GM21576 (cell line): ENCODE measurements around the gene PRR33.

Experiments
- ATAC-seq: cut with Tn5 transposase; IDR thresholded peaks from one replicate; pipeline ENCODE4 v1.9.1; 2021; ENCODE audit warnings: mild to moderate bottlenecking, moderate library complexity; ENCODE audit not compliant: unreplicated experiment

PRR33 gene

GRCh38 chr11:1917523-1918435 is 26.1 kb upstream of the PRR33 start:
- ATAC-seq = no peak

DNA sequence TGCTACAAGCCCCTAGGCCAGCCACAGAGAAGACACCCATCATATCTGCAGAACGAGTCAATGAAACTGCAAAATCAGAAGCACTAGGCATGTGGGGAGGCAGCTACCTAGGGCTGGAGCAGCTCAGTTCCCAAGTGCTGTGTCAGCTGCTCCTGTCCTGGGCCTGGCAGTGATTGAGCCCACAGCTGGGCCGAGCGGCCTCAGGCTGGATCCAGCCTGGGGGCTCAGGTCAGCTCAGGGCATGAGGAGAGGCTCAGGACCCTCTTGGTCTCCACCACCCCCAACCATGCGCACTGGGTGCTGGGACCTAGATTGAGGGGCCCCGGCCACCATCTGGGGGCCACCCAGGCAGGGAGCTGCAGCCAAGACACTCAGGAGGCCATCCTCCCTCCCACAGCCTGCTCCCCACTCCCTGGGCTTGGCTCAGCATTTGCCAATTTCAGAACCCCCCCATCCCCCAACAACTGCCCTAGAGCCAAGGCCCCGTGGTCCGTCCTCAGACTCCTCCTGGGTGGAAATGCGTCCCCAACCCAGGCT is 25.4 kb upstream of the PRR33 start:
- no peak for ATAC-seq

DNA sequence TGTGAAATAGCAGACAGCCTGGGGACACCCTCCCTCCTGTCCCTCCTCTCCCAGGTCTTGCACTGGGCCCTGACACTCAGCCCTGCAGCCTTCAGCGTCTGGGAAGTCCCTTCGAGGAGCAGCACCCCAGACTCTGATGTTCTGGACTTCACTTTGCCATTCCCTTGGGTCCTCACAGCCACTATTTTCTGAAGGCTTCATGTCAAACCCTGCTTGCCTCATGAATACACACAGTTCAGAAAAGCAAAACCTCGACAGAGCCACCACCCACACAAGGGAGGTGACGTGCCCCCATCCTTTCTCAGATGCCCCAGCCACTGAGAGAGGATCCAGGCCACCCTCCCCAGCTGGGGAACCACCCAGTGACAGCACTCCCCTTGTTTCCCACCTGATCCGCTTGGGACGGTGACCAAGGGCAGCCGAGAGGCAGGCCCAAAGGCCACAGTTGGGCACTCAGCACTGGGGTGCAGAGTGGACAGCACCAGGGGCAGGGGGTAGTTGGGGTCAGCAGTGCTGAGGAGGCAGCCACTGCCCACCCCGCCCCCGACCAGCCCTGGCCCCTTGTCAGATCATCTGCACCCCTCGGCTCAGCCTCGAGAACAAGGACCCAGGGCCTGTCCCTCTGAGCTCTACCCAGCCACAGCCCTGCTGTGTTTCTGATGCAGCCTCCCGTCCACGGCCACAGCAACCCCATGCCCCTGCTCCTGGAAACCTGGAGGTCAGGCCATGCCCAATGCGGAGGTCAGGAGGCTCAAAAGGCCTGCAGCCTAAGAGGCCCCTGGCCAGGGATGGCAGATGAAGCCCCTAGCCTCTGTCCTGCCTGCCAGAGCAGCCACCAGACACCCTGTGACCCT is 24.7 kb upstream of the PRR33 start:
- ATAC-seq = no peak

DNA sequence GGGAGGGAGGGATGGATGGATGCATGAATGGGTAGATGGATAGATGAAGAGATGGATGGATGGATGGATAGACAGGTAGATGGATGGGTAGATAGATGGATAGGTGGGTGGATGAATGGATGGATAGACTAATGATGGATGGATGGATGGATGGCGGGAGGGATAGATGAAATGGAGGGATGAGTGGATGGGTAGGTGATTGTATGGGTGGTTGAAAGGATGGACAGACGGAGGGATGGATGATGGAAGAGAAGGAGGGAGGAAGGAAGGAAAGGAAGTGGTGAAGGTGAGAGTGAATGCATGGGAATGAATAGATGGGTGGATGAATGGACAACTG is 24.1 kb upstream of the PRR33 start:
- ATAC-seq = no peak

DNA sequence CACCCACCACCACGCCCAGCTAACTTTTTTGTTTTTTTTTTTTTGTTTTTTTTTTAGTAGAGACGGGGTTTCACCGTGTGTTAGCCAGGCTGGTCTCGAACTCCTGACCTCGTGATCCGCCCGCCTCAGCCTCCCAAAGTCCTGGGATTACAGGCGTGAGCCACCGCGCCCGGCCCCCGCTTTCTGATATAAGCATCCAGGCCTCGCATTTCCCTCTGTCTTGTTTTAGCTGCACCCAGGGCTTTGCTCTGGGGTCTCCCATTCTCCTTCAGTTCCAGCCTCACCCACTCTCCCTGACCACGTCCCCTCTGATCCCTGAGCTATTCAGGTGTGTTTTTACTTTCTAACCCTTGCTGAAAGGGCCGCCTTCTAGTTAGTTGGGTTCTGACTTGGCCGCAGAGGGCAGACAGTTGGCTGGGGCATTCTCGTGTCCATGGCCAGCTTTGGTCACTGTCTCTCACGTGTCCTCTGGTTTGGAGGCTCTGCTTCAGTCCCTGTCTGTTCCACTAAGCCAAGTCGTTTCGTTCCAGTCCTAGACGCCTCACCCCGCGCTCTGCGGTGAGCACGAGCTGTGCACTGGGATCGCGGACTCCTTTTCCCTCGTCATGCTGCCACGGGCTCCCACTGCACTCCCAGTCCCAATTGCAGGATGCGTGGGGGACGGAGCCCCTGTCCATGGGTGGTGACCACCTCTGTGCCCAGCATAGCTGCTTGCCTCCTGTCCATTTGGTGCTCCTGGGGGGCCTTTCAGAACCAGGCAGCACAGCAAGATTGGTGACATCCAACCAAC is 21.8 kb upstream of the PRR33 start:
- no peak for ATAC-seq

DNA sequence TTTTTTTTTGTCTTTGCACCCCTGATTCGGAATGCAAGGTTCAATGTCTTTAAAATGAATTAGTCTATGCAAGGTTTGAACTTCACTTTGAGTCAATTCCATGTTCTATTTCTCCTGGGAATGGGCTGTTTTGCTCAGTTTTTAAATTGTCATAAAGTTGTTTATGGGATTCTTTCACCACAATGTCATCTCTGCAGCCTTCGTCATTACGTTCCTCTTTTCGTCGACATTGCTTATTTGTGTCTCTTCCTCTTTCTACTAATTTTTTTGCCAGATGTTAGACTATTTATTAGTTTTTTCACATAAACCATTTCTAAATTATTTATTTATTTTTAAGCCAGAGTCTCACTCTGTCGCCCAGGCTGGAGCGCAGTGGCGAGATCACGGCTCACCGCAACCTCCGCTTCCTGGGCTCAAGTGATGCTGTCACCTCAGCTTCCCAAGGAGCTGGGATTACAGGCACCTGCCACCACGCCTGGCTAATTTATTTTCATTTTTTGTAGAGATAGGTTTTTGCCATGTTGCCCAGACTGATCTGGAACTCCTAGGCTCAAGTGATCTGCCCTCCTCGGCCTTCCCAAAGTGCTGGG is 20.7 kb upstream of the PRR33 start:
- ATAC-seq = no peak

DNA sequence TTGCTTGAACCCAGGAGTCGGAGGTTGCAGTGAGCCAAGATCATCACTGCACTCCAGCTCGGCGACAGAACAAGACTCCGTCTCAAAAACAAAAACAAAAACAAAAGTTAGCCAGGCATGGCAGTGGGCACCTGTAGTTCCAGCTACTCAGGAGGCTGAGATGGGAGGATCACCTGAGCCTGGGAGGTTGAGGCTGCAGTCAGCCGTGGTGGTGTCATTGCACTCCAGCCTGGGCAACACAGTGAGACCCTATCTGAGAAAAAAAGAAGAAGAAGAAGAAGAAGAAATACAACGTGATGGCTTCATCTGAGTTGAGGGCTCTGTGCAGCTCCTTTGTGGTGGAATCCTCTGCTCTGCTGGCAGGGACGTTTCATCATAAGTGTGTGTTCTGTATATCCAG is 17.8 kb upstream of the PRR33 start:
- no peak for ATAC-seq

- ATAC-seq = no peak
Measured at GRCh38 chr11:1908618-1909017, 16.9 kb upstream of the PRR33 start.

GRCh38 chr11:1906611-1907423 is 15.1 kb upstream of the PRR33 start:
- ATAC-seq = no peak

DNA sequence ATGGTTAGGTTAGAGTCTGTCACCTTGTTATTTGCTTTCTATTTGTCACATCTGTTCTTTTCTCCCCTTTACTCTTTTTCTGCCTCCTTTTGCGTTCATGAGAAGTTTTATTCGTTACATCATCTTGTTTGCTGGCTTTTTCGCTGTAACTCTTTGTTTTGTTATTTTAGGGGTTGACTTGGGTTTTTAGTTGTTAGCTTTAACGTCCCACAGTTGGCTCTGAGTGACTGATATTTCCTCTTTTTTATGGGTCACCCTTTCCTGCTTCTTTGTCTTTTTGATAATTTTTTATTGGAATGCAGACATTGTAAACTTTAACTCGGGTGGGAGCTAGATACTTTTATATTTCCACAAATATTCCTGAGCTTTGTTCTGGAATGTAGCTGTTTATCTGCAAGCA is 14.5 kb upstream of the PRR33 start:
- no peak for ATAC-seq

DNA sequence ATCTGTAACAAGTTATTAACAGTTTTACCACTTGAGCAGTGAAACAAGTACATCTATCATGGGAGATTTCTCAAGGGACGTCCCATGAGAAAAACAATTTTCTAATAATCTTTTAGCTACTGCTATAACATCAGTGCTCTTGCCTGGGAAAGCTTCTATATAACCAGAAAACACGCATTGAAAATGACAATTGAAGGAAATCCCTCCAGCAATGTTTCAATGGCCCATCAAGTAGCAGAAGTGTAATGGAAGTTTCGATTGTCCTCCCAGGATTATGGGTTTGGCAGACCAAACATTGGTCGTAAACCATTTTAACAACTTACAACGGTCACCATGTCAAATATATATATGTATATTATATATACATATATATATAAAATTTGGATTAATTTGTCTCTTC is 8.0 kb upstream of the PRR33 start:
- no peak for ATAC-seq

DNA sequence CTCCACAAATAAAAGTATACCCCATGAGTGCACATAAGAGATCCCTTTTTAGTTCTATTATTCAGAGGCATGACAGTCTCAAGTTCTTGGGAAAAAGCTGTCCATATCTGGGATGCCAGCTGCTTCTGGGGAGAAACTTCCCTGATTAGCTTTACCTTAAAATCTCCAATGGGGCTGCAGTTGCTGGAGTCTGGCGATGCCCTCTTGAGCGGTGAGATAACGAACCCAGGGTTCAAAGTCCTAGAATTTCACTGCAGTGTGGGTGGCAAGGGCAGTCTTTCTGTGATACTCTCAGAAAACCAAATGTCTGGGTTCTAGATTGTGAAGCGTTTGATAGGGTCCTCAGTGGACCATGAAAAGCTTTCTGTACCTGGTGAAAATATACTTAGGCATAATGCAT is 7.4 kb upstream of the PRR33 start:
- no peak for ATAC-seq

DNA sequence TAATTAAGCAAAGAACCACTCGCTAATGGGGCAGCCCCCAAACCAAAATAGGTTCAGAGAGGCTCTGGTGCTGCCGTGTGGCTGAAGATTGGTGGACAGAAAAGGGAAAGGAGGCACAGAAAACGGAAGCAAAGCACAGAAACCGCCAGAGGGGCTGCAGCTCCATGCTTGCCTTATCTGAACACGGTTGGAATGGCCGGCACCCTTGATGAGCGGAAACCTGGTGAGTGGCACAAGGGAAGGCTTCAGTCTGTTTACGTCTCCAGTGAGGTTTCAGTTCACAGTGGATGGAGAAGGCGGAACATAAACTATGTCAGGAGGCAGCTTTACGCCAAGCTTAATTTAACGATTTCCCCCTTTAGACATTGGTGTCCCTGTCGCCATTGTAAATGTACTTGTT is 5.2 kb upstream of the PRR33 start:
- no peak for ATAC-seq

GRCh38 chr11:1896468-1896867 is 4.8 kb upstream of the PRR33 start:
- ATAC-seq = no peak

DNA sequence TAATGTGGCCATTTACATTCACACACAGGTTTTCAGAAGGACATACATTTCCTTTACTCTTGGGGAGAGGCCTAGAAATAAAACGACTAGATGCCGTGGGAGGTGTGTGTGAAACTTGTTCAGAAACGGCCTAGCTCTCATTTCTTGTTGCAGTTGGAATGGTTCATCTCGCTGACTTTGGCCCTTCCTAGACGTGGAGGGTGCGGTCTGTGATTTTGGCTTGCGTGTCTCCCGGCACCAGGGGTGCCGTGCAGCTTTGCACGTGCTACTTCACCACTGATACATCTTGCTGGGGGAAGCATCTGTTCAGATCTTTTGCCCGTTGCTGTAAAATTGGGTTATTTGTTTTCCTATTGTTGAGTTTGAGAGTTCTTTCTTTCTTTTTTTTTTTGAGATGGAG is 3.1 kb upstream of the PRR33 start:
- ATAC-seq = no peak

DNA sequence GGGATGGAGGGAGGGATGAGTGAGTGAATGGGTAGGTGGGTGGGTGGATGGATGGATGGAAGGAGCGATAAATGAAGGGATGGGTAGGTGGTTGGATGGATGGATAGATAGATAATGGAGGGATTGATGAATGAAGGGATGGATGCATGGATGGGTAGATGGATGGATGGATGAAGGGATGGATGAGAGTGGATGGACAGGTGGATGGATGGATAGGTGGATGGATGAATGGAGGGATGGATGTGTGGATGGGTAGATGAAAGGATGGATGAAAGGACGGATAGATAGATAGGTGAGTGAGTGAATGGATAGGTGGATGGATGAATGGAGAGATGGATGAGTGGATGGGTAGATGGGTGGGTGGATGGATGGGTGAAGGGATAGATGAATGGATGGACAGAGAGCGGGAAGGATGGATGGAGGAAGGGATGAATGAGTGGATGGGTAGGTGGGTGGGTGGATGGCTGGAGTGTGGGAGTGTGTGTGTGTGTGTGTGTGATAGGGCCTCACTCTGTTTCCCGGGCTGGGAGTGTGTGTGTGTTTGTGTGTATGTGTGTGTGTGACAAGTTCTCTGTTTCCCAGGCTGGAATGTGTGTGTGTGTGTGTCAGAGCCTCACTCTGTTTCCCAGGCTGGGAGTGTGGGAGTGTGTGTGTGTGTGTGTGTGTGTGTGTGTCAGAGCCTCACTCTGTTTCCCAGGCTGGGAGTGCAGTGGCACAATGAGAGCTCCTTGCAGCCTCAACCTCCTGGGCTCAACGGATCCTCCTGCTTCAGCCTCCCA is 2.1 kb upstream of the PRR33 start:
- no peak for ATAC-seq

GRCh38 chr11:1892558-1892957 is 863 bp upstream of the PRR33 start:
- no peak for ATAC-seq

DNA sequence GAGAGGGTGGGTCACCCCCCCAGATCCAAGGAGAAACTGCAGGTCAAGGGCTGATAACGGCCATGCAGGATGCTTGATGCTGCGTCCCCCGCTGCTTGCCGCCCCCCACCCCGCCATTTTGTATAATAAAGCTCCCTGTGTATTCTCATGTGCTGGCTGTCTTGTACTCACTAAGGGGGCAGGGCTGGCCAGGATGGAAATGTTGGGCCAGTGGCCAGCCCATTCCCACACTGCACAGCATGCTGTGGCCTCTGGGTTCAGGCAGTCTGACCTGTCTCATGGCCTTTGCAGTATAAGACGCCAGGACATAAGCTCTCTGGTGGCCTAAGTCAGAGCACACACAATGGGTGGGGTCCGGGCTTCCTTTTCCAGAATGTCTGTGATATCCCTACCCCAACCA is 421 bp upstream of the PRR33 start:
- ATAC-seq = no peak
